Loucy (cell line): ENCODE results near the gene SEC14L3.

Experiments
- EZH2phosphoT487 ChIP-seq: fragments of 200-600 bp; IDR thresholded peaks from 2 replicates; pipeline ENCODE4 v1.6.1; 2018; ENCODE audit warnings: antibody characterized with exemption, mild to moderate bottlenecking, moderate library complexity, borderline replicate concordance
- TF ChIP-seq, protein P1 (sequence below): fragments of 200-600 bp; sonication (generic); conservative IDR thresholded peaks from 2 replicates; pipeline ENCODE4 v1.5.1; 2014; ENCODE audit warnings: mild to moderate bottlenecking, antibody characterized with exemption, low read length

DNA sequence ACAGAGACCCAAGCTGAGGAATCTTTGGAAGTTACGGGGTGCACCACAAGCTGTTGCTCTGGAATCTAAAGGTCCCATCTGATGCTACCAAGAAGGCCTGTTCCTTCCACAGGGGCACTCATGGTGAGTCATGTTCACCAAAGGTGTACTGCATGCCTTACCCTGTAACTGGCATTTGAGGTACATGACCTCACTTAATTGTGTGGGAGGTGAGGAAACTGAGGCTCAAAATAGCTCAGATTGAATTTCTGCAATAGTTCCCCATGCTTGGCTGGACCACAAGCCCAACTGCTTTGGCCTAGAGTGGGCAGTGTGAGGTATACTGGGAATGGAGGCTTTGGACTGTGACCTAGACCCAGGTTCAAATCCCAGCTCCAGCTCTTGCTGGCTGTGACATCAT is 38.0 kb downstream of the SEC14L3 start:
- TF ChIP-seq, protein P1, sequence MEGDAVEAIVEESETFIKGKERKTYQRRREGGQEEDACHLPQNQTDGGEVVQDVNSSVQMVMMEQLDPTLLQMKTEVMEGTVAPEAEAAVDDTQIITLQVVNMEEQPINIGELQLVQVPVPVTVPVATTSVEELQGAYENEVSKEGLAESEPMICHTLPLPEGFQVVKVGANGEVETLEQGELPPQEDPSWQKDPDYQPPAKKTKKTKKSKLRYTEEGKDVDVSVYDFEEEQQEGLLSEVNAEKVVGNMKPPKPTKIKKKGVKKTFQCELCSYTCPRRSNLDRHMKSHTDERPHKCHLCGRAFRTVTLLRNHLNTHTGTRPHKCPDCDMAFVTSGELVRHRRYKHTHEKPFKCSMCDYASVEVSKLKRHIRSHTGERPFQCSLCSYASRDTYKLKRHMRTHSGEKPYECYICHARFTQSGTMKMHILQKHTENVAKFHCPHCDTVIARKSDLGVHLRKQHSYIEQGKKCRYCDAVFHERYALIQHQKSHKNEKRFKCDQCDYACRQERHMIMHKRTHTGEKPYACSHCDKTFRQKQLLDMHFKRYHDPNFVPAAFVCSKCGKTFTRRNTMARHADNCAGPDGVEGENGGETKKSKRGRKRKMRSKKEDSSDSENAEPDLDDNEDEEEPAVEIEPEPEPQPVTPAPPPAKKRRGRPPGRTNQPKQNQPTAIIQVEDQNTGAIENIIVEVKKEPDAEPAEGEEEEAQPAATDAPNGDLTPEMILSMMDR, result no peak
- no peak for TF ChIP-seq EZH2phosphoT487
